Measurements from ENCODE around the gene ATP6V0E1.
"Not testable (repeated sequence)": the region's sequence is repeated elsewhere in the genome, so short reads cannot be mapped to it uniquely, and the experiment has no call there.

Gene ATP6V0E1

GRCh38 chr5:173075970-173076369 is 92.4 kb downstream of the ATP6V0E1 start:
- no peak for DNase-seq (ENCODE audit: low spot score)

- not testable (repeated sequence) for DNase-seq (ENCODE audit: low spot score)
Observed at GRCh38 chr5:173076471-173076870, 92.9 kb downstream of the ATP6V0E1 start.

DNA sequence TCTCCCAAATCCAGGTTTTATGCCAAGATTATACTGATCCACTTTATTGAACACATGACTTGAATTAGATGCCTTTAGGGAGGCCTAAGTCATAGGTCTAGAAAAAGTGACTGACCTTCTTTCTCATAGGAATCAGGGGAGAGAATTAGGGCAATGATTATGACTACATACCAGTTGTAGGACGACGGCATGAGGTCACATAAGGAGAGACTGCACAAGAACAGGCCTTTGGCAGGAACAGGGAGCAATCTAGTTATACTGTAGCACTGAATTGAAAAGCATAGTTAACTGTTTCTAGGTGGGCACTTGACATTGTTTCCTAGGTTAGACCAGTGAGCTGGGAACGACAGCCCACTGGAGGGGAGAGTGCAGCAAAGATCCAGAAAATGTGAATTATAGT is 95.3 kb downstream of the ATP6V0E1 start:
- no peak for DNase-seq (ENCODE audit: low spot score)
